ENCODE measurements around the gene TP53.

Gene TP53

GRCh38 chr17:7732981-7733539 is 45.8 kb upstream of the TP53 start:
- H3K36me3 ChIP-seq (ENCODE audit: control insufficient read depth in 2 of 2, insufficient read depth in 1 of 2, low read length in 2 of 2), result no peaks in the 10 kb centered on the region
- no peak overlapping the region for H3K27ac ChIP-seq (ENCODE audit: extremely low read depth, low read depth, low read length)
- H3K4me3 ChIP-seq (ENCODE audit: low read depth, low read length), result no peak overlapping the region
- ChIA-PET POLR2A (no interaction called here), CTCF (interaction anchor here (0.6 to 0.7 kb wide), 2 partner anchors 102 to 342 kb away, joined by 3 to 4 read pairs; no protein-coding TSS in a partner anchor)
- H3K9me3 ChIP-seq (ENCODE audit: control insufficient read depth, insufficient read depth, low read depth, low read length), result no peaks in the 10 kb centered on the region
- no peak for TF ChIP-seq ZNF658 (tag by site-specific recombination; IDR thresholded peaks at IDR 0.05)
- TF ChIP-seq BCL6B (tag by site-specific recombination; IDR thresholded peaks at IDR 0.05), result no peak
- no peaks in the 10 kb centered on the region for H3K4me1 ChIP-seq (ENCODE audit: control insufficient read depth, insufficient read depth, low read length)

GRCh38 chr17:7729816-7730215 is 42.5 kb upstream of the TP53 start:
- TF ChIP-seq ZNF670 (tag by site-specific recombination; IDR thresholded peaks at IDR 0.05; ENCODE audit: low read depth) (no peak), PRDM1 (tag by site-specific recombination; IDR thresholded peaks at IDR 0.05) (0 out of 2 replicates have a peak, but pooled peaks have one; percentile 48), ZNF600 (tag by site-specific recombination; IDR thresholded peaks at IDR 0.05) (no peak)
- ChIA-PET CTCF (interaction anchor here (0.8 to 1.5 kb wide), 4 partner anchors 8 to 169 kb away, joined by 3 to 6 read pairs (median 3); no protein-coding TSS in a partner anchor), POLR2A (interaction anchor here (0.7 kb wide), 1 partner anchor 42 kb away, joined by 4 read pairs; the partner anchor contains the start of gene TP53)
- no peaks in the 10 kb centered on the region for H3K9me3 ChIP-seq (ENCODE audit: control insufficient read depth, insufficient read depth, low read depth, low read length)
- no peaks in the 10 kb centered on the region for H3K4me1 ChIP-seq (ENCODE audit: control insufficient read depth, insufficient read depth, low read length)
- no peak overlapping the region for H3K27ac ChIP-seq (ENCODE audit: extremely low read depth, low read depth, low read length)
- no peak overlapping the region for H3K4me3 ChIP-seq (ENCODE audit: low read depth, low read length)
- no peaks in the 10 kb centered on the region for H3K36me3 ChIP-seq (ENCODE audit: control insufficient read depth in 2 of 2, insufficient read depth in 1 of 2, low read length in 2 of 2)

GRCh38 chr17:7727886-7728285 is 40.6 kb upstream of the TP53 start:
- H3K36me3 ChIP-seq (ENCODE audit: control insufficient read depth in 2 of 2, insufficient read depth in 1 of 2, low read length in 2 of 2), result no peaks in the 10 kb centered on the region
- H3K4me3 ChIP-seq (ENCODE audit: low read depth, low read length), result no peak overlapping the region
- ChIA-PET POLR2A (interaction anchor here (0.6 to 0.7 kb wide), 2 partner anchors 14 to 210 kb away, joined by 3 read pairs; no protein-coding TSS in a partner anchor), CTCF (interaction anchor here (0.6 to 2.1 kb wide), 2 partner anchors 16 to 289 kb away, joined by 3 to 12 read pairs; no protein-coding TSS in a partner anchor)
- H3K9me3 ChIP-seq (ENCODE audit: control insufficient read depth, insufficient read depth, low read depth, low read length), result no peaks in the 10 kb centered on the region
- no peak overlapping the region for H3K27ac ChIP-seq (ENCODE audit: extremely low read depth, low read depth, low read length)
- no peak for TF ChIP-seq ZNF433 (tag by site-specific recombination; IDR thresholded peaks at IDR 0.05; ENCODE audit: low read depth)
- no peak for TF ChIP-seq ATF2 (tag by site-specific recombination; IDR thresholded peaks at IDR 0.05; ENCODE audit: low read depth)
- TF ChIP-seq KLF17 (tag by site-specific recombination; IDR thresholded peaks at IDR 0.05), result no peak
- TF ChIP-seq GLIS2 (tag by site-specific recombination; IDR thresholded peaks at IDR 0.05), result no peak
- no peak for TF ChIP-seq TRIM28 (IDR thresholded peaks at IDR 0.05; ENCODE audit: borderline replicate concordance, low read length)
- TF ChIP-seq HOXC10 (CRISPR knock-in tag; IDR thresholded peaks at IDR 0.05), result no peak
- no peak for TF ChIP-seq ZSCAN30 (tag by site-specific recombination; IDR thresholded peaks at IDR 0.05)
- TF ChIP-seq ZNF677 (tag by site-specific recombination; IDR thresholded peaks at IDR 0.05), result no peak
- TF ChIP-seq ZNF18 (tag by site-specific recombination; IDR thresholded peaks at IDR 0.05), result no peak
- TF ChIP-seq ZNF324 (tag by site-specific recombination; IDR thresholded peaks at IDR 0.05), result no peak
- TF ChIP-seq SCRT2 (tag by site-specific recombination; IDR thresholded peaks at IDR 0.05), result no peak
- no peak for TF ChIP-seq ZNF132 (tag by site-specific recombination; IDR thresholded peaks at IDR 0.05; ENCODE audit: borderline replicate concordance)
- no peak for TF ChIP-seq ZNF785 (tag by site-specific recombination; IDR thresholded peaks at IDR 0.05)
- no peaks in the 10 kb centered on the region for H3K4me1 ChIP-seq (ENCODE audit: control insufficient read depth, insufficient read depth, low read length)
